ENCODE data around the gene NUPR1.
A peak's percentile ranks its signal among the peaks of the same experiment; 100 is the strongest.
"Not testable (repeated sequence)": the region's sequence is repeated elsewhere in the genome, so short reads cannot be mapped to it uniquely, and the experiment has no call there.

The NUPR1 gene

DNA sequence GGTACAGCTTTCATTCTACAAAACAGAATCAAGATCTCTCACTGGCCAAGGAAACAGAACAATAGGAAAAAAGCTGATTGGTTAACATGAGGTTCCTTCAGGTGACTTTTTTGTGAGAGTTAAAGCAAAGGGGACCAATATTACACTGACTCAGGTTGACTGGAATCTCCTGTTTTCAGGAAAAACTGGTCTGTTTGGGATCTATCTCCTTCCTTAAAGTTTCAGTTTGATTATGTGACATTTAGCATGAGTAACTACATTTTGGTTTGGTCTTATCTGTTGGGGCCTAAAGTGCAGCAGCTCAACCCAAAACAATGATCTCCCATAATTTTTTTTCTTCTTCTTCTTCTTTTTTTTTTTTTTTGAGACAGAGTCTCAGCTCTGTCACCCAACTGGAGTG lies 9.7 kb downstream of the NUPR1 start:
- no peak overlapping the region for H3K27ac ChIP-seq
- TF ChIP-seq ZFX (IDR thresholded peaks at IDR 0.05; ENCODE audit: borderline replicate concordance) = no peak
- TF ChIP-seq, protein P1, sequence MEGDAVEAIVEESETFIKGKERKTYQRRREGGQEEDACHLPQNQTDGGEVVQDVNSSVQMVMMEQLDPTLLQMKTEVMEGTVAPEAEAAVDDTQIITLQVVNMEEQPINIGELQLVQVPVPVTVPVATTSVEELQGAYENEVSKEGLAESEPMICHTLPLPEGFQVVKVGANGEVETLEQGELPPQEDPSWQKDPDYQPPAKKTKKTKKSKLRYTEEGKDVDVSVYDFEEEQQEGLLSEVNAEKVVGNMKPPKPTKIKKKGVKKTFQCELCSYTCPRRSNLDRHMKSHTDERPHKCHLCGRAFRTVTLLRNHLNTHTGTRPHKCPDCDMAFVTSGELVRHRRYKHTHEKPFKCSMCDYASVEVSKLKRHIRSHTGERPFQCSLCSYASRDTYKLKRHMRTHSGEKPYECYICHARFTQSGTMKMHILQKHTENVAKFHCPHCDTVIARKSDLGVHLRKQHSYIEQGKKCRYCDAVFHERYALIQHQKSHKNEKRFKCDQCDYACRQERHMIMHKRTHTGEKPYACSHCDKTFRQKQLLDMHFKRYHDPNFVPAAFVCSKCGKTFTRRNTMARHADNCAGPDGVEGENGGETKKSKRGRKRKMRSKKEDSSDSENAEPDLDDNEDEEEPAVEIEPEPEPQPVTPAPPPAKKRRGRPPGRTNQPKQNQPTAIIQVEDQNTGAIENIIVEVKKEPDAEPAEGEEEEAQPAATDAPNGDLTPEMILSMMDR (IDR thresholded peaks at IDR 0.05) = no peak

DNA sequence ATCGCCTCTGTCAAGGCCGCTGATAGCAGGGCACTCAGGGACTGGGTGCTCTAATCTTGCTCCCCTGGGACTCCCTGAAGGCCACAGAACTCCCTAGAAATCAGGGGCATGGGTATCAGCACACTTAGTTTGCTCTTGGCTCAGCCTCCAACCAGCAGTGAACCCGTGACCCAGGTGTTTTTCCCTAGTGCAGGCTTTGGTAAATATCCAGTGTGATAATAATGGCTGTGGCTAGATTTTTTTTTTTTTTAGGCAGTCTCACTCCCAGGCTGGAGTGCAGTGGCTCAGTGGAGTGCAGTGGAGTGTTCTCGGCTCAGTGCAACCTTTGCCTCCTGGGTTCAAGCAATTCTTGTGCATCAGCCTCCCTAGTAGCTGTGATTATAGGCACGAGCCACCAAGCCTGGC lies 10.3 kb downstream of the NUPR1 start:
- TF ChIP-seq, protein P1 (IDR thresholded peaks at IDR 0.05) = no peak
- no peak for TF ChIP-seq ZFX (IDR thresholded peaks at IDR 0.05; ENCODE audit: borderline replicate concordance)
- H3K27ac ChIP-seq = no peak overlapping the region

DNA sequence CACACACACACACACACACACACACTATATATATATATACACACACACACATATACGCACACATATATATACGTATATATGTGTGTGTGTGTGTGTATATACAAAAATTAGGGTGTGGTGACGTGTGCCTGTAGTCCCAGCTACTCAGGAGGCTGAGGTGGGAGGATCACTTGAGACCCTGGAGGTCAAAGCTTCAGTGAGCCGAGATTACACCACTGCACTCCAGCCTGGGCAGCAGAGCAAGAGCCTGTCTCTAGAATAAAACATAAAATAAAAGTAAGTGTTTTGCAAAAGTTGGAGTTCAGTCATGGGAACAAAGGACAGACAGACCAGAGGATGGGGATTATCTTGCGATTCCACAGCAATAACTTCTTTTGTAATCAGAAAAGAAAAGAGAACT lies 10.8 kb downstream of the NUPR1 start:
- TF ChIP-seq, protein P1 (IDR thresholded peaks at IDR 0.05) = no peak
- no peak for TF ChIP-seq ZFX (IDR thresholded peaks at IDR 0.05; ENCODE audit: borderline replicate concordance)
- no peak overlapping the region for H3K27ac ChIP-seq

DNA sequence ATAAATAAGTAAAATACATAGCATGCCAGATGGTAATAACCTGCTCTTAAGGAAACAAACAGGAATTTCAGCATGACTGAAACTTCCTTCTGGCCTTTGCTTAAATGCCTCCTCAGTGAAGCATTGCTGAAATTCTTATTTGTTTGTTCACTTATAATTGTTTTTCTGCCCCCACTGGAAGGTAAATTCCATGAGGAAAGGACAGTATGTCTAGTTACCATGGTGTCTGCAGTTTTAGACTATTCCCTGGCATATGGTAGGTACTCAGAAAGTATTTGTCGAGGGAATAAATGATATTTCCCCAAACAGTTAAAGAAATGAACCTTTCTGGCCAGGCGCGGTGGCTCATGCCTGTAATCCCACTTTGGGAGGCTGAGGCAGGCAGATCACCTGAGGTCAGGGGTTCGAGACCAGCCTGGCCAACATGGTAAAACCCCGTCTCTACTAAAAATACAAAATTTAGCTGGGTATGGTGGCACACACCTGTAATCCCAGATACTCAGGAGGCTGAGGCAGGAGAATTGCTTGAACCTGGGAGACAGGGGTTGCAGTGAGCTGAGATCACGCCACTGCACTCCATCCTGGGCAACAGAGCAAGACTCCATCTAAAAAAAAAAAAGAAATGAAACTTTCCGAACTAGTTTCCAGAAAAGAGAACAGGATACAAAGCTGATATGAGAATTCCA lies 11.5 kb downstream of the NUPR1 start:
- H3K27ac ChIP-seq = not testable (repeated sequence)

DNA sequence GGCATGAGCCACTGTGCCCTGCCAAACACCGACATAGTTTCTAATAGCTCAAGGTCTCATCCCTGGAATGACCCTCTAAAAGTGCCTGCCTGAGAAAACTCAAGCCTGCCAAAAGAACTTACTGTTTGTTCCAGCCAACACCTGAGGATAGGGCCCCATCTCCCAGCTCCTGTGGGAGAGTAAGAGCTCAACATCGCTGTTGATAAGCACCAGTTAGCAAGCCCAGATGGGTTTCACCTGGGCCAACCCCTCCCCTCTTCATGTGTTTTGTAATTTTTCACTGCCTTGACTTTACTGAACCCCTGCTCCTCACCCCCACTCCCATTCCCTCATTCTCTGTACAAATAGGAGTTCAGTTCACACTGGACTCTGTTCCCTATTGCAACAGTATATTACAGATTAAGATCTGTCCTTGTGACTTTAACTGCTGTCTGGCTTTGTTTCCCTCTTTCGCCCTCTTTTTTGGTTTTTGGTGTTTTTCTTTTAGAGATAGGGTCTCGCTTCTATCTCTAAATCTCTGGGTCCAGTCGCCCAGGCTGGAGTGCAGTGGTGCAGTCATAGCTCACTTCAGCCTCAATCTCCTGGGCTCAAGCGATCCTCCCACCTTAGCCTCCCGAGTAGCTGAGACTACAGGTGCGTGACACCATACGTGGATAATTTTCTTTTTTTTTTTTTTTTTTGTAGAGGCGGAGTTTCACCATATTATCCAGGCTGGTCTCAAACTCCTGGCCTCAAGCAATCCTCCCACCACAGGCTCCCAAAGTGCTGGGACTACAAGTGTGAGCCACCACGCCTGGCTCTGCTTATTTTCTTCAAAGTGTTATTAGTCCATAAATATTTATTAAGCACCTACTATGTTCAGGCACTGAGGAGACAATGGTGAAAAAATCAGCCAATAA lies 12.3 kb downstream of the NUPR1 start:
- no peak for TF ChIP-seq ZFX (IDR thresholded peaks at IDR 0.05; ENCODE audit: borderline replicate concordance)
- TF ChIP-seq, protein P1 (IDR thresholded peaks at IDR 0.05) = no peak
- no peak overlapping the region for H3K27ac ChIP-seq

DNA sequence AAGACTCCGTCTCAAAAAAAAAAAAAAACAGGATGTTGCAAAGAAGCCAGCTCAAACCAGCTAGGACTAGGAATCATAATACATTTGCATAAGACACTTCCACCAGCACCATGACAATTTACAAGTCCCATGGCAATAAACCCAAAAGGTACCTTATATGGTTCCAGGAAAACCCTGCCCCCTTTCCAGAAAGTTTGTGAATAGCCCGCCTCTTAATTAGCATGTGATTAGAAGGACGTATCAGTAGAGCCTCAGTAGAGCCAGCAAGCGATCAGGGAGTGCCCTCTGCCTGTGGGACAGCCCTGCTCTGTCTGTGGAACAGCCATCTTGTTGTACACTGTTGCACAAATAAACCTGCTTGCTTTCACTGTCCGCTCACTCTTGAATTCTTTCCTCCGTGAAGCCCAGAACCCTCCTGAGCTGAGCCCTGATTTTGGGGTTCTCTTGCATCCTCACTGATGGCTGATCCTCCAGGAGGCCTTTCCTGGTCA lies 14.0 kb downstream of the NUPR1 start:
- peak overlapping the region; percentile 50 for H3K27ac ChIP-seq
- TF ChIP-seq, protein P1 (IDR thresholded peaks at IDR 0.05) = peak; percentile 33
- no peak for TF ChIP-seq ZFX (IDR thresholded peaks at IDR 0.05; ENCODE audit: borderline replicate concordance)

DNA sequence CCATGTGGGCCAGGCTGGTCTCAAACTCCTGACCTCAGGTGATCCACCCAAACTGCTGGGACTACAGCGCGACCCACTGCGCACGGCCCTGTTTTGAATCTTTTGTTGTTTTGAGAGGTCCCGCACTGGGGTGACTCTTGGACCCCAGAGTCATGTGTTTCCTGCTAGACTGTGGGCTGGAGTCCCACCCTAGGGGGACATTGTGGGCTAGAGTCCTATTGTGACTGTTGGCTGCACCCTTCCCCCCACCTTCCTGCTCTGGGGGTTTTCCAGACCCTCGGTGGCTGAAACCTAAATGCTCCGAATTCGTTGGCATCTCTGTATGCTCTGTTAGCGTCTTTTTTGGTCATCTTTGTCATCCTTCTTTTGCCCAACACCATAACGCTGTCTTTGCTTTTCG lies 16.0 kb downstream of the NUPR1 start:
- no peak for TF ChIP-seq ZFX (IDR thresholded peaks at IDR 0.05; ENCODE audit: borderline replicate concordance)
- TF ChIP-seq, protein P1 (IDR thresholded peaks at IDR 0.05) = no peak
- no peak overlapping the region for H3K27ac ChIP-seq
